H9 (cell line): ENCODE measurements around the gene PTPN3. TPM values are rescaled to one million over a fixed set of nuclear protein-coding genes. Genes with fewer than 3 reads are reported as not detected.

Experiments
- DNase-seq: peaks from one replicate; pipeline ENCODE4 v3.0.0-alpha.2; 2017
- H2AFZ ChIP-seq: one replicate; pipeline ENCODE4 v1.6.1; 2013; ENCODE audit warnings: mild to moderate bottlenecking, low read length, control low read depth, moderate library complexity
- H2AK5ac ChIP-seq: 2 replicates; pipeline ENCODE4 v1.6.1; 2013; ENCODE audit warnings: low read length, control low read depth, mixed read lengths; ENCODE audit not compliant: insufficient read length
- H2BK120ac ChIP-seq: one replicate; pipeline ENCODE4 v1.6.1; 2013; ENCODE audit warnings: low read depth, mild to moderate bottlenecking, low read length, control low read depth, inconsistent platforms; ENCODE audit not compliant: poor library complexity, severe bottlenecking
- H2BK12ac ChIP-seq: 2 replicates; pipeline ENCODE4 v1.6.1; 2013; ENCODE audit warnings: low read length, control low read depth, mixed read lengths, low read depth; ENCODE audit not compliant: insufficient read length
- H2BK15ac ChIP-seq: 2 replicates; pipeline ENCODE4 v1.6.1; 2013; ENCODE audit warnings: low read depth, low read length, control low read depth
- H2BK20ac ChIP-seq: one replicate; pipeline ENCODE4 v1.6.1; 2013; ENCODE audit warnings: low read depth, mild to moderate bottlenecking, low read length, control low read depth, inconsistent platforms; ENCODE audit not compliant: poor library complexity, severe bottlenecking
- H2BK5ac ChIP-seq: 2 replicates; pipeline ENCODE4 v1.6.1; 2013; ENCODE audit warnings: low read length, control low read depth, mixed read lengths; ENCODE audit not compliant: insufficient read length
- H3K14ac ChIP-seq: 2 replicates; pipeline ENCODE4 v1.6.1; 2013; ENCODE audit warnings: low read length, control low read depth; ENCODE audit not compliant: insufficient read depth
- H3K18ac ChIP-seq: 2 replicates; pipeline ENCODE4 v1.6.1; 2013; ENCODE audit warnings: low read depth, mild to moderate bottlenecking, mixed read lengths, low read length, control low read depth; ENCODE audit not compliant: insufficient read length
- H3K23ac ChIP-seq: 2 replicates; pipeline ENCODE4 v1.6.1; 2013; ENCODE audit warnings: low read length, control low read depth, mixed read lengths, low read depth; ENCODE audit not compliant: insufficient read length
- H3K23me2 ChIP-seq: 2 replicates; pipeline ENCODE4 v1.6.1; 2013; ENCODE audit warnings: low read depth, mild to moderate bottlenecking, mixed read lengths, low read length, control low read depth; ENCODE audit not compliant: insufficient read length, poor library complexity, severe bottlenecking
- H3K27ac ChIP-seq: 2 replicates; pipeline ENCODE4 v1.5.1; 2013; ENCODE audit warnings: low read length, control low read depth, mixed read lengths, low read depth; ENCODE audit not compliant: insufficient read length
- H3K27me3 ChIP-seq: 2 replicates; pipeline ENCODE4 v1.6.1; 2013; ENCODE audit warnings: low read length, control low read depth, inconsistent platforms; ENCODE audit not compliant: insufficient read depth
- H3K4ac ChIP-seq: 2 replicates; pipeline ENCODE4 v1.6.1; 2013; ENCODE audit warnings: low read depth, mild to moderate bottlenecking, control low read depth, inconsistent platforms, low read length, moderate library complexity
- H3K4me1 ChIP-seq: 2 replicates; pipeline ENCODE4 v1.6.1; 2013; ENCODE audit warnings: low read length, control low read depth, inconsistent platforms; ENCODE audit not compliant: insufficient read depth
- H3K4me2 ChIP-seq: 2 replicates; pipeline ENCODE4 v1.6.1; 2013; ENCODE audit warnings: low read length, control low read depth, mixed read lengths; ENCODE audit not compliant: insufficient read length, insufficient read depth
- H3K56ac ChIP-seq: 2 replicates; pipeline ENCODE4 v1.6.1; 2013; ENCODE audit warnings: low read depth, mild to moderate bottlenecking, mixed read lengths, low read length, control low read depth; ENCODE audit not compliant: insufficient read length
- H3K79me1 ChIP-seq: 2 replicates; pipeline ENCODE4 v1.6.1; 2013; ENCODE audit warnings: low read depth, mild to moderate bottlenecking, moderate library complexity, low read length, control low read depth, inconsistent platforms; ENCODE audit not compliant: insufficient read depth, poor library complexity, severe bottlenecking
- H3K79me2 ChIP-seq: 2 replicates; pipeline ENCODE4 v1.6.1; 2013; ENCODE audit warnings: low read length, control low read depth, inconsistent platforms; ENCODE audit not compliant: insufficient read depth
- H3K9ac ChIP-seq: 2 replicates; pipeline ENCODE4 v1.6.1; 2013; ENCODE audit warnings: low read length, control low read depth, mixed read lengths; ENCODE audit not compliant: insufficient read length; ENCODE audit errors: extremely low read depth
- H3K9me3 ChIP-seq: one replicate; pipeline ENCODE4 v1.6.1; 2013; ENCODE audit warnings: low read depth, low read length, inconsistent platforms; ENCODE audit not compliant: control insufficient read depth
- H3T11ph ChIP-seq: one replicate; pipeline ENCODE4 v1.6.1; 2013; ENCODE audit warnings: mild to moderate bottlenecking, low read length, control low read depth, inconsistent platforms
- H4K20me1 ChIP-seq: one replicate; pipeline ENCODE4 v1.6.1; 2013; ENCODE audit not compliant: control insufficient read depth, insufficient read length, insufficient read depth
- H4K5ac ChIP-seq: 2 replicates; pipeline ENCODE4 v1.6.1; 2013; ENCODE audit warnings: low read depth, mild to moderate bottlenecking, mixed read lengths, low read length, control low read depth; ENCODE audit not compliant: insufficient read length
- H4K8ac ChIP-seq: replicated peaks from 2 replicates; pipeline ENCODE4 v1.6.1; 2013; ENCODE audit warnings: low read length, control low read depth, mixed read lengths, low read depth; ENCODE audit not compliant: insufficient read length
- H4K91ac ChIP-seq: 2 replicates; pipeline ENCODE4 v1.6.1; 2013; ENCODE audit warnings: low read depth, mild to moderate bottlenecking, moderate library complexity, mixed read lengths, low read length, control low read depth; ENCODE audit not compliant: insufficient read length
- H3K27ac Mint-ChIP-seq, 3 experiments: 2 replicates in 2 of 3; 3 replicates in 1 of 3; pipeline ENCODE4 v1.8.0; 2020 to 2021; ENCODE audit warnings: mixed read lengths in 3 of 3, mild to moderate bottlenecking in 1 of 3, moderate library complexity in 1 of 3
- H3K27me3 Mint-ChIP-seq: 2 replicates; pipeline ENCODE4 v1.8.0; 2021; ENCODE audit warnings: low read depth, mild to moderate bottlenecking, moderate library complexity, mixed read lengths
- H3K36me3 Mint-ChIP-seq, 3 experiments: 2 replicates in 2 of 3; 3 replicates in 1 of 3; pipeline ENCODE4 v1.8.0; 2020 to 2021; ENCODE audit warnings: low read depth in 3 of 3, mixed read lengths in 3 of 3; ENCODE audit not compliant: insufficient read depth in 1 of 3
- H3K4me1 Mint-ChIP-seq, 2 experiments: 2 replicates each; pipeline ENCODE4 v1.8.0; 2020; ENCODE audit warnings: mixed read lengths in 2 of 2
- H3K4me3 Mint-ChIP-seq, 2 experiments: 2 replicates in 1 of 2; 3 replicates in 1 of 2; pipeline ENCODE4 v1.8.0; 2020 to 2021; ENCODE audit warnings: mild to moderate bottlenecking in 2 of 2, mixed read lengths in 2 of 2, moderate library complexity in 1 of 2
- H3K9me3 Mint-ChIP-seq, 2 experiments: 2 replicates in 1 of 2; 3 replicates in 1 of 2; pipeline ENCODE4 v1.8.0; 2020; ENCODE audit warnings: mild to moderate bottlenecking in 2 of 2, mixed read lengths in 2 of 2, moderate library complexity in 1 of 2
- CTCF ChIP-seq: fragments of 200-600 bp; sonication (generic); conservative IDR thresholded peaks from 3 replicates; pipeline ENCODE4 v1.8.0; 2021; ENCODE audit warnings: antibody characterized with exemption, mild to moderate bottlenecking
- WGBS: extraction: QIAGEN DNeasy Blood & Tissue Kit; methylation state at CpG from one replicate; pipeline ENCODE4 v1.1.7; 2013; ENCODE audit warnings: missing lambda C conversion rate, low lambda C conversion rate, mixed read lengths; ENCODE audit not compliant: insufficient read length; ENCODE audit errors: extremely low coverage; 5-methylcytosine and 5-hydroxymethylcytosine counted together
- total RNA-seq: library from RNA; stranded (reverse); gene quantifications from 2 replicates; pipeline ENCODE4 v1.2.1, GENCODE V29; 2021

Gene PTPN3
- total RNA-seq, 1 experiment from 2014 or later, result 2.6 TPM

GRCh38 chr9:109513871-109514270 is 15.8 kb upstream of the PTPN3 start:
- H2AFZ ChIP-seq, result no peak overlapping the region
- no CpG with 5 or more reads among the region's 3 CpGs for WGBS
- H3K23me2 ChIP-seq, result no peaks in the 10 kb centered on the region
- H3K4ac ChIP-seq, result no peak overlapping the region
- no peak overlapping the region for H2BK5ac ChIP-seq
- TF ChIP-seq CTCF, result no peak
- H3T11ph ChIP-seq, result no peak overlapping the region
- Mint-ChIP-seq H3K27ac (no peak overlapping the region), H3K27me3 (peaks cover 4% of the 10 kb centered on the region), H3K4me3 (no peak overlapping the region), H3K4me1 (peaks cover 6 to 7% of the 10 kb centered on the region in 2 experiments), H3K36me3 (no peaks in the 10 kb centered on the region), H3K9me3 (no peaks in the 10 kb centered on the region)
- no peaks in the 10 kb centered on the region for H4K20me1 ChIP-seq
- no peaks in the 10 kb centered on the region for H3K79me2 ChIP-seq
- no peaks in the 10 kb centered on the region for H3K4me1 ChIP-seq
- no peak overlapping the region for H3K14ac ChIP-seq
- no peak overlapping the region for H3K23ac ChIP-seq
- no peak overlapping the region for H3K4me2 ChIP-seq
- DNase-seq, result no peak
- no peak overlapping the region for H2AK5ac ChIP-seq
- H3K18ac ChIP-seq, result no peak overlapping the region
- H3K56ac ChIP-seq, result no peak overlapping the region
- H4K91ac ChIP-seq, result no peak overlapping the region
- H3K9me3 ChIP-seq, result no peaks in the 10 kb centered on the region
- H2BK12ac ChIP-seq, result no peak overlapping the region
- no peak overlapping the region for H4K8ac ChIP-seq
- no peak overlapping the region for H4K5ac ChIP-seq
- no peak overlapping the region for H3K9ac ChIP-seq
- no peaks in the 10 kb centered on the region for H3K27me3 ChIP-seq
- no peak overlapping the region for H3K27ac ChIP-seq
- no peak overlapping the region for H2BK20ac ChIP-seq
- no peaks in the 10 kb centered on the region for H3K79me1 ChIP-seq
- H2BK15ac ChIP-seq, result no peak overlapping the region
- no peak overlapping the region for H2BK120ac ChIP-seq
